Endothelial cell of umbilical vein (primary cell): ENCODE data around the gene CEP85. TPM values are rescaled to one million over a fixed set of nuclear protein-coding genes. Genes with fewer than 3 reads are reported as not detected.

Source experiments
- BruUV-seq: library from RNA; stranded (reverse); fragments of 400-500 nt; replicated peaks from 2 replicates; lab custom pipeline; 2021; lab: Mats Ljungman, UMichigan
- CTCF ChIA-PET: fragments of 300-600, 350-600 bp; sonication (Branson Sonifier 250); formaldehyde crosslinking; loops from one replicate; lab custom pipeline; 2021; ENCODE audit warnings: antibody characterized with exemption, inconsistent platforms; lab: Charles Lee
- POLR2A ChIA-PET: fragments of 300-600, 350-600 bp; sonication (Branson Sonifier 250); formaldehyde crosslinking; loops from one replicate; lab custom pipeline; 2021; ENCODE audit warnings: antibody characterized with exemption, inconsistent platforms; lab: Charles Lee
- DNase-seq: peaks from one replicate; pipeline ENCODE4 v3.0.0-alpha.2; 2011; ENCODE audit warnings: low read depth, low spot score
- FAIRE-seq: peaks from 2 replicates; lab custom pipeline; 2011; peaks lifted over from hg19 to GRCh38; lab: Jason Lieb, UNC
- H2AFZ ChIP-seq: 2 replicates; pipeline ENCODE4 v1.6.0; 2012; ENCODE audit warnings: low read depth, low read length, control low read depth, inconsistent platforms
- H3K27ac ChIP-seq: 2 replicates; pipeline ENCODE4 v1.5.1; 2011; ENCODE audit warnings: low read depth, mild to moderate bottlenecking, control low read depth, low read length, moderate library complexity; ENCODE audit not compliant: insufficient read depth
- H3K27me3 ChIP-seq, 2 experiments: 2 replicates each; pipeline versions ENCODE4 v1.6.0 to v1.6.1; 2011; ENCODE audit warnings: low read length in 2 of 2, mixed read lengths in 1 of 2; ENCODE audit not compliant: control insufficient read depth in 2 of 2, insufficient read depth in 2 of 2
- H3K36me3 ChIP-seq, 2 experiments: 2 replicates in 1 of 2; 3 replicates in 1 of 2; pipeline ENCODE4 v1.5.1; 2011; ENCODE audit warnings: low read length in 2 of 2, mild to moderate bottlenecking in 1 of 2, moderate library complexity in 1 of 2; ENCODE audit not compliant: control insufficient read depth in 2 of 2, insufficient read depth in 2 of 2; ENCODE audit errors: extremely low read depth in 1 of 2
- H3K4me1 ChIP-seq: 3 replicates; pipeline ENCODE4 v1.5.1; 2011; ENCODE audit warnings: mild to moderate bottlenecking, low read length; ENCODE audit not compliant: control insufficient read depth, insufficient read depth; ENCODE audit errors: extremely low read depth
- H3K4me2 ChIP-seq: 2 replicates; pipeline ENCODE4 v1.6.1; 2011; ENCODE audit warnings: low read length, control low read depth, mixed read lengths; ENCODE audit not compliant: insufficient read depth
- H3K4me3 ChIP-seq, 3 experiments: fragments of 200-600 bp in 1 of 3; sonication (generic), shearing (Covaris generic) in 1 of 3; replicated peaks in 1 of 3; 2 replicates each; pipeline ENCODE4 v1.5.1; 2011 to 2016; ENCODE audit warnings: control low read depth in 3 of 3, low read length in 3 of 3, mild to moderate bottlenecking in 2 of 3, inconsistent platforms in 1 of 3, low read depth in 1 of 3, moderate library complexity in 1 of 3; ENCODE audit not compliant: insufficient read depth in 1 of 3
- H3K79me2 ChIP-seq: 2 replicates; pipeline ENCODE4 v1.6.0; 2012; ENCODE audit warnings: low read length, inconsistent platforms; ENCODE audit not compliant: control insufficient read depth, insufficient read depth
- H3K9ac ChIP-seq: replicated peaks from 2 replicates; pipeline ENCODE3; 2011; ENCODE audit warnings: low read length, control low read depth; ENCODE audit not compliant: insufficient read depth; ENCODE audit errors: extremely low read depth
- H3K9me1 ChIP-seq: replicated peaks from 3 replicates; pipeline ENCODE4 v1.6.0; 2011; ENCODE audit warnings: mild to moderate bottlenecking, low read length; ENCODE audit not compliant: control insufficient read depth, insufficient read depth; ENCODE audit errors: extremely low read depth
- H3K9me3 ChIP-seq: replicated peaks from 2 replicates; pipeline ENCODE4 v1.5.1; 2012; ENCODE audit warnings: low read length, inconsistent platforms; ENCODE audit not compliant: control insufficient read depth, insufficient read depth
- H4K20me1 ChIP-seq: replicated peaks from 2 replicates; pipeline ENCODE3; 2011; ENCODE audit warnings: mild to moderate bottlenecking, low read length; ENCODE audit not compliant: control insufficient read depth, insufficient read depth; ENCODE audit errors: extremely low read depth
- dilution Hi-C: fragments of 300-500 bp; cut with MboI; formaldehyde crosslinking; loops from one replicate; pipeline ENCODE4 v1.15.0; 2019; ENCODE audit warnings: low sequenced_read_pairs; ENCODE audit not compliant: extremely low pct_ligation_motif_present
- intact Hi-C: fragments of 100-400 bp; cut with micrococcal nuclease; formaldehyde crosslinking; loops from one replicate; pipeline ENCODE4 v1.10.0; 2022
- polyA plus RNA-seq, 4 experiments: library from polyadenylated mRNA; depleted of rRNA in 3 of 4; stranded (reverse) in 3 of 4; unstranded in 1 of 4; fragments of >200 nt; gene quantifications; 2 replicates each; pipeline versions ENCODE4 v1.2.1 to v1.2.3, GENCODE V29; 2011 to 2012; ENCODE audit warnings: missing spikeins in 1 of 4
- total RNA-seq: library from RNA; stranded (reverse); gene quantifications from 2 replicates; pipeline ENCODE4 v1.2.3, GENCODE V29; 2021
- TF ChIP-seq, protein P1 (sequence below), 2 donors: IDR thresholded peaks; 1 replicate in 1 of 2; 2 replicates in 1 of 2; pipeline ENCODE4 v1.5.1; 2011; ENCODE audit warnings: low read length in 2 of 2, mild to moderate bottlenecking in 2 of 2, moderate library complexity in 2 of 2, control low read depth in 1 of 2, inconsistent platforms in 1 of 2, low read depth in 1 of 2; ENCODE audit not compliant: insufficient read depth in 1 of 2; ENCODE audit errors: extremely low read depth in 1 of 2

The CEP85 gene
- total and polyA plus RNA-seq, 2 donors (not counting 3 experiments of a cell fraction or from before 2014, with no cell fraction given): 15.2 to 17.8 TPM

DNA sequence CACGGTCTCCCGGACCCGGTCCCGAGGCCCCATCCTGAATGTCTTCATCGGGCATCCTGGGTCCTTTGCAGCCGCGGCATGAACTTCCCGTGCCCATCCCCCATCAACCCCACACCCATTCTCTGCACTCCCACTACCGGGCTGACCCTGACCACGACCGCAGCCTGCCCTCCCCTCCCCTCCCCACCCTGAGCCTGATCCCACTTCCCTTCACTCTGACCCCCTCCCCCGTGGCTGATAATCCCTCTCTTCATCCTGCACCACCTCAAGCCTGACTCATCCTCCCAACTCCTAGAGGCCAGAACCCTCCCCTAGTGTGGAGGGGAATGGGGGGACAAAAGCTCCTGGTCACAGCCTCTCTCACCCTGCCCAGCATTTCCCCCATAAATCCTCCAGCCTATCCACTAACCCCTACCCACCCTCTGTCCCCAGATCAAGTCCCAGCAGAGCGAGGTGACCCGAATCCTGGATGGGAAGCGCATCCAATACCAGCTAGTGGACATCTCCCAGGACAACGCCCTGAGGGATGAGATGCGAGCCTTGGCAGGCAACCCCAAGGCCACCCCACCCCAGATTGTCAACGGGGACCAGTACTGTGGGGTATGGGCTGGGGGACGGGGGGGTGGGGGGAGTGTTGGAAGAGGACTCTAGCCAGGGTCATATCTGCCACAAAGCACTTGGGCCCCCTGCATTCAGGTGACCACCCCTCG, 46.5 kb downstream of the CEP85 start:
- TF ChIP-seq, protein P1, sequence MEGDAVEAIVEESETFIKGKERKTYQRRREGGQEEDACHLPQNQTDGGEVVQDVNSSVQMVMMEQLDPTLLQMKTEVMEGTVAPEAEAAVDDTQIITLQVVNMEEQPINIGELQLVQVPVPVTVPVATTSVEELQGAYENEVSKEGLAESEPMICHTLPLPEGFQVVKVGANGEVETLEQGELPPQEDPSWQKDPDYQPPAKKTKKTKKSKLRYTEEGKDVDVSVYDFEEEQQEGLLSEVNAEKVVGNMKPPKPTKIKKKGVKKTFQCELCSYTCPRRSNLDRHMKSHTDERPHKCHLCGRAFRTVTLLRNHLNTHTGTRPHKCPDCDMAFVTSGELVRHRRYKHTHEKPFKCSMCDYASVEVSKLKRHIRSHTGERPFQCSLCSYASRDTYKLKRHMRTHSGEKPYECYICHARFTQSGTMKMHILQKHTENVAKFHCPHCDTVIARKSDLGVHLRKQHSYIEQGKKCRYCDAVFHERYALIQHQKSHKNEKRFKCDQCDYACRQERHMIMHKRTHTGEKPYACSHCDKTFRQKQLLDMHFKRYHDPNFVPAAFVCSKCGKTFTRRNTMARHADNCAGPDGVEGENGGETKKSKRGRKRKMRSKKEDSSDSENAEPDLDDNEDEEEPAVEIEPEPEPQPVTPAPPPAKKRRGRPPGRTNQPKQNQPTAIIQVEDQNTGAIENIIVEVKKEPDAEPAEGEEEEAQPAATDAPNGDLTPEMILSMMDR (IDR thresholded peaks at IDR 0.05; ENCODE audit: extremely low read depth in 1 of 2, insufficient read depth in 1 of 2, low read depth in 1 of 2, low read length in 2 of 2): no peak
- intact Hi-C loops: loop anchor here (1.0 kb wide), 1 partner anchor 26 kb away; the partner anchor contains the start of gene UBXN11
- H3K79me2 ChIP-seq: peaks cover 31% of the 10 kb centered on the region

More for the DNA sequence above, 46.5 kb downstream of the CEP85 start:
- DNase-seq (peak; percentile 15), FAIRE-seq (peak; percentile 50)
- Histone ChIP-seq H3K4me3 (peak overlapping the region; percentile 54 to 95 (median 69)), H3K4me2 (peak overlapping the region; percentile 74), H3K36me3 (peaks cover 3 to 10% of the 10 kb centered on the region in 2 experiments), H3K9me3 (no peaks in the 10 kb centered on the region), H3K27ac (peak overlapping the region; percentile 82), H4K20me1 (no peaks in the 10 kb centered on the region), H2AFZ (no peak overlapping the region), H3K27me3 (no peaks in the 10 kb centered on the region), H3K9me1 (no peaks in the 10 kb centered on the region), H3K9ac (peak overlapping the region; percentile 82), H3K4me1 (peaks cover 54% of the 10 kb centered on the region)
- CTCF ChIA-PET: interaction anchor here (1.2 to 9.1 kb wide), 6 partner anchors 8 to 176 kb away, joined by 4 to 132 read pairs (median 8); partner anchors contain the start of genes CD52, CEP85 and ZNF593
- POLR2A ChIA-PET: no interaction called here
- BruUV-seq: no TSS peak
- dilution Hi-C loops: no loop called here
